ENCODE results near the gene PDE6D.

PDE6D gene

DNA sequence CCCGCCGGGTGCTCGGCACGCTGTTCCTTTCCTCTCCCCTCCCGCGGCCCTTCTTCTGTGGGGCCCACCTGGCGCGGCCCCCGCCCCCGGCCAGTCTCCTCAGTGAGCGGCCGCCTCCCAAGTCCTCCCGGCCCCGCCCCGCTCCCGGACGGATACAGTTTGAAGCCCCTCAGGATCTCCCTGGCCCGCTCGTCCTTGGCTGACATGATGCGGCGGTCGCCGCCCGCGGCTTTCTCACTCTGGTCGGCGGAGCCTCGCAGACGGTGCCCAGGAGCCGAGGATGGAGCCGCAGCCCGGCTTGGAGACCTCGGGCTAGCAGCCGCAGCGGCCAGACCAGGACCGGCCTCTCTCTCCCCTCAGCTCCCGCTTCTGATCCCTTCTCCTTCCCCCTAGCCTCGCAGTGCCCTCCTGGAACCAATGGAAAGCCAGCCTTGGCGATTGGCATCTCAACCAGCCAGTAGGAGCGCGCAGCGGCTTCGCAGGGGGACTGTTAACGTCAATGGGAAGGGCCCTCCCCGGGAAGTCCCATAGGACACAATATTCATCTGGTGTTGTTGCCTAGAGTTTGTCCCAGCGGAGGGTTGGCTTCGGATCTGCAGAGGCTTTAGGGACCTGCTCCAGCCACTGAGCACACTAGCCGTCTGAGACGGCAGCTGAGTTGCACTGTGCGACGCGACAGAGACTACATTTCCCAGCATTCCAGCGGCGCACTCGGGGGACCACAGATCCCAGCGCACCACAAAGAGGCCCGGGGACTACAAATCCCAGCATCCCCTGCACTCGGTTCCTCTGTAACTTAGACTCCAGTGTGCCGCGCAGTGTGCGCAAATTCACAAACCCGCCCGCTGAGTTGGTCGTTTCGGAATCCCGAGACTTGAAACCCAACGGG is at the start of gene PDE6D:
Gene PDE6D (minus strand): TSS at position 374 of the 889 bp plus-strand sequence. CDS start 168 bp downstream, at position 206.
- no CpG with 5 or more reads among the region's 67 CpGs for WGBS (ENCODE audit: insufficient coverage, insufficient read length)
- no peaks in the 10 kb centered on the region for H3K4me1 ChIP-seq (ENCODE audit: control insufficient read depth, insufficient read depth, low read length)
- H3K9me3 ChIP-seq (ENCODE audit: control insufficient read depth, insufficient read depth, low read length) = no peaks in the 10 kb centered on the region
- no peak within 1 kb of the TSS for H3K27ac ChIP-seq (ENCODE audit: low read length)
- H3K4me3 ChIP-seq (ENCODE audit: low read length) = peak within 1 kb of the TSS; percentile 84
- DNase-seq (ENCODE audit: low read depth, low spot score) = peak; percentile 94
- H3K27me3 ChIP-seq (ENCODE audit: control insufficient read depth, insufficient read depth, low read length) = no peaks in the 10 kb centered on the region
- no peaks in the 10 kb centered on the region for H3K36me3 ChIP-seq (ENCODE audit: control insufficient read depth, insufficient read depth, low read length)

DNA sequence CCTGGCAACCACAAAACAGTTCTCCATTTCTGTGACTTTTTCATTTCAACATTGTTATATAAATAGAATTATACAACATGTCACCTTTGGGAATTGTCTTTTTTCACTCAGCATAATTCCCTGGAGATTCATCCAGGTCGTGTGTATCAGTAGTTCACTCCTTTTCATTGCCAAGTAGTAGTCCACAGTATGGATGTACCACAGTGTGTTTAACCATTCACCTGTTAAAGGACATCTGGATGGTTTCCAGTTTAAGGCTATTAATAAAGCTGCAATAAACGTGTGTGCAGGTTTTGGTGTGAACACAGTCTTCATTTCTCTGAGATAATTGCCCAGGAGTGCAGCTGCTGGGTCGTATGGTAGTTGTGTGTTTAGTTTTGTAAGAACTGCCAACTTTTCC is 40.8 kb upstream of the PDE6D start:
- Histone ChIP-seq H3K27ac (ENCODE audit: low read length) (no peak overlapping the region), H3K4me1 (ENCODE audit: control insufficient read depth, insufficient read depth, low read length) (no peaks in the 10 kb centered on the region), H3K36me3 (ENCODE audit: control insufficient read depth, insufficient read depth, low read length) (no peaks in the 10 kb centered on the region), H3K27me3 (ENCODE audit: control insufficient read depth, insufficient read depth, low read length) (no peaks in the 10 kb centered on the region), H3K4me3 (ENCODE audit: low read length) (no peak overlapping the region), H3K9me3 (ENCODE audit: control insufficient read depth, insufficient read depth, low read length) (no peaks in the 10 kb centered on the region)
- no CpG with 5 or more reads among the region's 3 CpGs for WGBS (ENCODE audit: insufficient coverage, insufficient read length)
- no peak for DNase-seq (ENCODE audit: low read depth, low spot score)

DNA sequence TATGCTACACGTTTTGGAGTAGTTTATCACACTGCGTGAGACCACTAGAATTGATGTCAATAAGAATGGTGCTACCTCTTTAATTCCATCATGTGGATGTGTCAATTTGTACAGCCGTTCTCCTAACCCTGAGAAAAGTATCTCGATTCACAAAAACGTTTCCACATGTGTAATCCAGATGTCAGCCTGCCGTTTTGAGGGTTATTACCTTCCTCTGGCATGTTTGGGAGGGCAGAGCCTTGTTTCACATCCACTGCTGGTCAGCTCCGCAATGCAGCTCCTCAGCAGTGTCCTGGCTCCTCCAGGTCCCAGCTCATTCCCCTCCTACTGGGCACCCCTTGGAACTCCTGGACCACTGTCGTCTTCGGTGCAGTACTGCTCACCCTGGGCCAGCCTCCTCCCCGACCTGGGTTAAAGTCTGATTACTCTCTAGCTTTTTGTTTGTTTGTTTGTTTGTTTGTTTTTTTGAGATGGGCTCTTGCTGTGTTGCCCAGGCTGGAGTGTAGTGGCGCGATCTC is 39.8 kb upstream of the PDE6D start:
- no peaks in the 10 kb centered on the region for H3K36me3 ChIP-seq (ENCODE audit: control insufficient read depth, insufficient read depth, low read length)
- no peak overlapping the region for H3K4me3 ChIP-seq (ENCODE audit: low read length)
- no peak overlapping the region for H3K27ac ChIP-seq (ENCODE audit: low read length)
- DNase-seq (ENCODE audit: low read depth, low spot score) = no peak
- H3K27me3 ChIP-seq (ENCODE audit: control insufficient read depth, insufficient read depth, low read length) = no peaks in the 10 kb centered on the region
- H3K9me3 ChIP-seq (ENCODE audit: control insufficient read depth, insufficient read depth, low read length) = no peaks in the 10 kb centered on the region
- WGBS (ENCODE audit: insufficient coverage, insufficient read length) = no CpG with 5 or more reads among the region's 12 CpGs
- no peaks in the 10 kb centered on the region for H3K4me1 ChIP-seq (ENCODE audit: control insufficient read depth, insufficient read depth, low read length)

DNA sequence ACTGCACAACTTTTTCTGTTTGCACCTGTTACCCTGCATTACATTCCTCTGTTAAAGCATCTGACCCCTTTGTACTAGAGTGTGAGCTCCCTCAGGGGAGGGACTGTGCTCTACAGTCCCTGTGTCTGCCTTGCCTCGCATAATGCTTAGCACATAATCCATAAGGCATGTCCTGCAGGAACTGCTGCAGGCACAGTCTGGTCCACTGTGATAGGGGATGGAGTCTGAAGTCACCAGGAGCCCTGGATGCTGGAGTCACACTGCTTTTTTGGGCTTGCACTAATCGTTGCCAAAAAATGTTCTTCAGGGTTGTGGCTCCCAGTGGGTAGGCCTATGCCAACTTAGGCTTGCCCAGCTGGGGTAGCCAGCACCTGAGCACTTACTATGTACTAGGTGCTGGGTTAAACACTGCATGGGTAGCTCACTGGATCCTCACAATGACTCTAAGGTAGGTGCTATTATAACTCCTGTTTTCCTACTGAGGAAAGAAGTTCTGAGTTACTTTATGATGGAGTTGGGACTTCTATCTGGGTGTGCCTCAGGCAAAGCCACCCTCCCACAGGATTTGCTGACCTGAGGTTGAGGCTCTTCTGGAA is 38.5 kb upstream of the PDE6D start:
- no peaks in the 10 kb centered on the region for H3K9me3 ChIP-seq (ENCODE audit: control insufficient read depth, insufficient read depth, low read length)
- DNase-seq (ENCODE audit: low read depth, low spot score) = no peak
- no peaks in the 10 kb centered on the region for H3K36me3 ChIP-seq (ENCODE audit: control insufficient read depth, insufficient read depth, low read length)
- H3K4me3 ChIP-seq (ENCODE audit: low read length) = no peak overlapping the region
- no CpG with 5 or more reads among the region's 2 CpGs for WGBS (ENCODE audit: insufficient coverage, insufficient read length)
- H3K27me3 ChIP-seq (ENCODE audit: control insufficient read depth, insufficient read depth, low read length) = no peaks in the 10 kb centered on the region
- H3K4me1 ChIP-seq (ENCODE audit: control insufficient read depth, insufficient read depth, low read length) = no peaks in the 10 kb centered on the region
- H3K27ac ChIP-seq (ENCODE audit: low read length) = no peak overlapping the region

DNA sequence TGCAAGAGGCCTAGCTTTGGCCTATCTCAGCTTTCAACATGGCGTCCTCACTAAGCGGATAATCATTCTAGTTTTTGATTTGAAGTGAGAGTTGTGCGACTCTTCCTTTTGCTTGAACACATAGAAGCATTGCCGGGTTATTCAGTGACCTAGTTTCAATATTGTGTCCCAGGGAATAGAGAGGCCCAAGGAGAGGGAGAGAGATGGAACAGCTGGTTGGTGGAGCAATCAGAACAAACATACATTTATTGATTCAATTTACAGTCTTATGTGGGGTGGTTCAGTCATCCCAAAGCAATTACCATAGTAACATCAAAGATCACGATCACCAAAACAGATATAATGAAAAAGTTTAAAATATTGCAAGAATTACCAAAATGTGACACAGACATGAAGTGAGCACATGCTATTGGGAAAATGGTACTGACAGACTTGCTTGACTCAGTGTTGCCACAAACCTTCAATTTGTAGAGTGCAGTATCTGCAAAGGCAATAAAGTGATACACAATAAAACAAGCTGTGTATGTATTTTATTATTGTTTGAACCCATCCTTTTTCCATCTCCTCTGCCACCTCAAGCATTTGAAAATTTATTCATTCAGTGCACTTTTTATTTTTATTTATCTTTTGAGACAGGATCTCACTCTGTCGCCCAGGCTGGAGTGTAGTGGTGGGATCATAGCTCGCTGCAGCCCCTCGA is 35.4 kb upstream of the PDE6D start:
- Histone ChIP-seq H3K9me3 (ENCODE audit: control insufficient read depth, insufficient read depth, low read length) (no peaks in the 10 kb centered on the region), H3K4me3 (ENCODE audit: low read length) (no peak overlapping the region), H3K27ac (ENCODE audit: low read length) (no peak overlapping the region), H3K4me1 (ENCODE audit: control insufficient read depth, insufficient read depth, low read length) (no peaks in the 10 kb centered on the region), H3K27me3 (ENCODE audit: control insufficient read depth, insufficient read depth, low read length) (no peaks in the 10 kb centered on the region), H3K36me3 (ENCODE audit: control insufficient read depth, insufficient read depth, low read length) (no peaks in the 10 kb centered on the region)
- whole genome bisulfite sequencing (ENCODE audit: insufficient coverage, insufficient read length) = no CpG with 5 or more reads among the region's 8 CpGs
- no peak for DNase-seq (ENCODE audit: low read depth, low spot score)

DNA sequence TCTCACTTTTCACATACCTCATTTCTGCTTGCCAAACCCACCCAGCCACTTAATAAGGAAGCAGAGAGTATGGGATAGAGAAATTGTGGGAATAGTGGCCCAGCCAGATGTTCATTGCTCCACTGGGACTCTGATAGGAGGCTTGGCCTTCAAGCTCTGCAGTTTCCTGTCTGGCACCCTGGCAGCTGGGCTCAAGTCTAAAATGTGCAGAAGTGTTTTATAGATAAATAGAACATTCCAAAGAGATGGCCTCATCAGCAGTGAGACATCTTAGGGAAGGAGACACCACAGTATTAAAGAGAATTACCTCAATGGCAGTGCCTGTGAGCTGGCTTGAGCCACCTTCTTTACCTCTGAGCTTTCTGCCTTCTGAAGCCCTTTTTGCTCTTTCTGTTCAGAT is 29.8 kb upstream of the PDE6D start:
- no peaks in the 10 kb centered on the region for H3K4me1 ChIP-seq (ENCODE audit: control insufficient read depth, insufficient read depth, low read length)
- no peak for DNase-seq (ENCODE audit: low read depth, low spot score)
- no peaks in the 10 kb centered on the region for H3K27me3 ChIP-seq (ENCODE audit: control insufficient read depth, insufficient read depth, low read length)
- H3K4me3 ChIP-seq (ENCODE audit: low read length) = no peak overlapping the region
- H3K9me3 ChIP-seq (ENCODE audit: control insufficient read depth, insufficient read depth, low read length) = no peaks in the 10 kb centered on the region
- peaks cover 12% of the 10 kb centered on the region for H3K36me3 ChIP-seq (ENCODE audit: control insufficient read depth, insufficient read depth, low read length)
- H3K27ac ChIP-seq (ENCODE audit: low read length) = no peak overlapping the region

DNA sequence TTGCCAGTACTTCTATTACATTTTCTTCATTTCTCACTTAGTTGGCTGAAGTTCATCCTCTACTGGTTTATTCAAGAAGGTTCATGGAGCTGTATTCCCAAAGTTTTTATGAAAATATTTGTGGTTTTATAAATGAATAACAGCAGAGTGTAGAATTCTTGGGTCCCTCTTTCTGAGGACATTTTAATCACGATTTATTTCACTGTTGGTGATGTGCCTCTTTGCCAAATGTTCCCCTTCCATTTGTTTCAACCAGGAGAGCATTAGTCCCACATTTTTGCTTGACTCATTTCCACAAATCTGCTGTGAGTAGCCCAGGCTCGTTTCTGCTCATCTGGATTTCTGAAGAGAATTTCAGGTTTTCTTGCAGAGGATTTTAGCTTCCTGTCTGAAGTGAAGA is 25.9 kb upstream of the PDE6D start:
- Histone ChIP-seq H3K27me3 (ENCODE audit: control insufficient read depth, insufficient read depth, low read length) (no peaks in the 10 kb centered on the region), H3K27ac (ENCODE audit: low read length) (no peak overlapping the region), H3K4me3 (ENCODE audit: low read length) (no peak overlapping the region), H3K36me3 (ENCODE audit: control insufficient read depth, insufficient read depth, low read length) (peaks cover 12% of the 10 kb centered on the region), H3K9me3 (ENCODE audit: control insufficient read depth, insufficient read depth, low read length) (no peaks in the 10 kb centered on the region), H3K4me1 (ENCODE audit: control insufficient read depth, insufficient read depth, low read length) (no peaks in the 10 kb centered on the region)
- no peak for DNase-seq (ENCODE audit: low read depth, low spot score)
- WGBS (ENCODE audit: insufficient coverage, insufficient read length) = no CpG with 5 or more reads among the region's 2 CpGs

DNA sequence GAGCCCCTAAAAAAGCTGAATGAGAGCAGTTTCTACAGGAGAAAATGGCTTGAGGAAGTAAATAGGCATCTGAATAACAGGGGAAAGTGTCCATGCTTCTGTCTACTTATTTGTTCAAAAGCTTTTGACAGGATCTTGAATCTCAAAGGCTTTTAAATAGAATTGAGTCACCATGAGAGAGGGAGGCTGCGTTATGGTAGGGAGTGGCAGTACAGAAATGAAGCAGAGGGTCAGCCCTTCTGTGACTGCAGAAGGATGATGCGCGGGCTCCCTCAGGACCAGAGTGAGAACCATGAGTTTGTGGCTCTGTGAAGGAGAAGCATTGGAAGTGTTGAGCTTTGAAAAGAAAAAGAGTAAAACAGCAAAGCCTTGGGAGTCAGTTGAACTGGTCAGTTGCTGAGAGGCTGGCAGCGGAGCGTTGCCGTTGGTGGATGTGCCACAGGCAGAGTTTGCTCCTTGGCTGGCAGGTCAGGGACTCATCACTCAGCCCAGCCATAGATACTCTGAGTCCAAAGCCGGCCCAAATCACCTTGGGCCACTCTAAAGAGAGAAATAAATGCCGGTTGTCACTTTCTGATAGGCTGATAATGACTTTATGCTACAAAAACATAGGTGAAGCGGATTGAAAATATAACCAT is 22.5 kb upstream of the PDE6D start:
- H3K4me3 ChIP-seq (ENCODE audit: low read length) = no peak overlapping the region
- no peak overlapping the region for H3K27ac ChIP-seq (ENCODE audit: low read length)
- no peaks in the 10 kb centered on the region for H3K9me3 ChIP-seq (ENCODE audit: control insufficient read depth, insufficient read depth, low read length)
- no CpG with 5 or more reads among the region's 9 CpGs for WGBS (ENCODE audit: insufficient coverage, insufficient read length)
- DNase-seq (ENCODE audit: low read depth, low spot score) = no peak
- H3K4me1 ChIP-seq (ENCODE audit: control insufficient read depth, insufficient read depth, low read length) = no peaks in the 10 kb centered on the region
- peaks cover 11% of the 10 kb centered on the region for H3K36me3 ChIP-seq (ENCODE audit: control insufficient read depth, insufficient read depth, low read length)
- H3K27me3 ChIP-seq (ENCODE audit: control insufficient read depth, insufficient read depth, low read length) = no peaks in the 10 kb centered on the region

DNA sequence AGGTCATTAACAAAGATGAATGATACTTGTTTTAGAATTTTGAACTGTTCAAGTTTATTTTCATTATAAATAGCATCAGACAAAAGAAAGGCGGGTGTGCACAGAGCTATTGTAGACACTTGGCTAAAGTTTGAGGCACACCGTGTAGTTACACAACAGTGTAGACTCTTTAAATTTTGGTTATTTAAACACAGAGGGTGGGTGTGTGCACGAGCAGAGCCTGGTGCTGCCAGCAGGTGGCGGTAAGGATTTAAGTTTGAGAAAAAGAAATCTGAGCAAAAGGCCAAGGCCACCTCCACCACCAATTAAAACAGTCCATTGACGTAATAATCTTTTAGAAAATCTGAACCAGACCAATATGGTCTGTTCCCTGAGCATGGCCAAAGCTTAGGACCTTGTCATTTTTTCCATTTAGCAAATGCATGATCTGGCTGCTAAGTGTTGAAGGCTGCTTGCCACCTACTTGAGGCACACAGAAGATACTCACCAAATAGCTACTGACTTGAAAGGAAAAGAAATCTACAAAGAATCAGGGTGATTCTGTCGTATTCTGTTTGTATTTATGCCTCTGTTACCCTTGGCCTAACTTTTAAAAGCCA is 19.5 kb upstream of the PDE6D start:
- no CpG with 5 or more reads among the region's 6 CpGs for WGBS (ENCODE audit: insufficient coverage, insufficient read length)

More for the DNA sequence above, 19.5 kb upstream of the PDE6D start:
- DNase-seq (ENCODE audit: low read depth, low spot score) = no peak
- Histone ChIP-seq H3K27ac (ENCODE audit: low read length) (no peak overlapping the region), H3K4me1 (ENCODE audit: control insufficient read depth, insufficient read depth, low read length) (no peaks in the 10 kb centered on the region), H3K9me3 (ENCODE audit: control insufficient read depth, insufficient read depth, low read length) (no peaks in the 10 kb centered on the region), H3K36me3 (ENCODE audit: control insufficient read depth, insufficient read depth, low read length) (peaks cover 9% of the 10 kb centered on the region; the same call in 1 of the 2 replicates), H3K27me3 (ENCODE audit: control insufficient read depth, insufficient read depth, low read length) (no peaks in the 10 kb centered on the region), H3K4me3 (ENCODE audit: low read length) (no peak overlapping the region)
